D721Med (cell line): ENCODE results near the gene EPN3.

Experiments
- DNase-seq: peaks from one replicate; pipeline ENCODE4 v3.0.0; 2011; ENCODE audit warnings: low spot score; ENCODE audit not compliant: insufficient read length
- FAIRE-seq: peaks from 2 replicates; lab custom pipeline; 2011; peaks lifted over from hg19 to GRCh38; lab: Jason Lieb, UNC
- TF ChIP-seq, protein P1 (sequence below): IDR thresholded peaks from 2 replicates; pipeline ENCODE4 v1.5.1; 2012; ENCODE audit warnings: mild to moderate bottlenecking, control low read depth; ENCODE audit not compliant: insufficient read depth; ENCODE audit errors: missing control alignments

EPN3 gene

GRCh38 chr17:50588391-50589049 is 56.0 kb downstream of the EPN3 start:
- TF ChIP-seq, protein P1, sequence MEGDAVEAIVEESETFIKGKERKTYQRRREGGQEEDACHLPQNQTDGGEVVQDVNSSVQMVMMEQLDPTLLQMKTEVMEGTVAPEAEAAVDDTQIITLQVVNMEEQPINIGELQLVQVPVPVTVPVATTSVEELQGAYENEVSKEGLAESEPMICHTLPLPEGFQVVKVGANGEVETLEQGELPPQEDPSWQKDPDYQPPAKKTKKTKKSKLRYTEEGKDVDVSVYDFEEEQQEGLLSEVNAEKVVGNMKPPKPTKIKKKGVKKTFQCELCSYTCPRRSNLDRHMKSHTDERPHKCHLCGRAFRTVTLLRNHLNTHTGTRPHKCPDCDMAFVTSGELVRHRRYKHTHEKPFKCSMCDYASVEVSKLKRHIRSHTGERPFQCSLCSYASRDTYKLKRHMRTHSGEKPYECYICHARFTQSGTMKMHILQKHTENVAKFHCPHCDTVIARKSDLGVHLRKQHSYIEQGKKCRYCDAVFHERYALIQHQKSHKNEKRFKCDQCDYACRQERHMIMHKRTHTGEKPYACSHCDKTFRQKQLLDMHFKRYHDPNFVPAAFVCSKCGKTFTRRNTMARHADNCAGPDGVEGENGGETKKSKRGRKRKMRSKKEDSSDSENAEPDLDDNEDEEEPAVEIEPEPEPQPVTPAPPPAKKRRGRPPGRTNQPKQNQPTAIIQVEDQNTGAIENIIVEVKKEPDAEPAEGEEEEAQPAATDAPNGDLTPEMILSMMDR, result no peak
- FAIRE-seq (no peak), DNase-seq (no peak)

GRCh38 chr17:50589095-50589705 is 56.7 kb downstream of the EPN3 start:
- TF ChIP-seq, protein P1, result no peak
- no peak for FAIRE-seq
- no peak for DNase-seq

DNA sequence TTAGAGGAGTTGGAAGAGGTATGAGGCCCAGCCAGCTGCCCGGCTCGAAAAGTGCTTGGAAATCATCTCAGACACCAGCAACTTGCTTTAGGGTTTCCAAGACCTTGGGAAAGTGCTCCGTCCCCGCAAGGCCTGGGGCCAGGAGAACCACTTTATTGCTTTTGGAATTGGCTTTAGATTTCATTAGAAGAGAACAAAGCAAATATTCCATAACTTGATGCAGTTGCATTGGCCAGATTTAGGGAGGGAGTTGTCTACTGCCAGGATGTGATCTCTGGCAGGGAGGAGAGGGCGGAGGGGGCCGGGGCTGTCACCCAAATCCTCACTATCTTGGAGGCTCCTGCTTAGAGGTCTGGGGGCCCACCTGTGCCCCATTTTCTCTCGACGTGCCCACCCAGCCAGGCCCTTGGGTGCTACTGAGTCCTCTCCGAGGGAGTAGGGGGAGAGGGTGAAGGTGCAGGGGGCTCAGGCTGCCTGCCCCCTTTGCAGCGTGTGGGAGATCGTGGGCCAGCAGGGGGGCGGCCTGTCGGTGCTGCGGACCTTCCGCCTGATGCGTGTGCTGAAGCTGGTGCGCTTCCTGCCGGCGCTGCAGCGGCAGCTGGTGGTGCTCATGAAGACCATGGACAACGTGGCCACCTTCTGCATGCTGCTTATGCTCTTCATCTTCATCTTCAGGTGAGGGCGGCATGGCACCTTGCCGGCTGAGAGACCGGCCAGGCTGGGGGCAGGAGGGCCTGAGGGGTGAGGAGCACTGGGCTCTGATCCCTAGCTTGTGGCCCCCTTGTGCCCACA is 58.6 kb downstream of the EPN3 start:
- FAIRE-seq, result no peak
- TF ChIP-seq, protein P1, result no peak
- no peak for DNase-seq

- TF ChIP-seq, protein P1, result no peak
- no peak for FAIRE-seq
- DNase-seq, result peak; percentile 96
Measured at GRCh38 chr17:50593321-50593720, 60.8 kb downstream of the EPN3 start.
